Panc1 (cell line): ENCODE data around the gene ENGASE. TPM values are rescaled to one million over a fixed set of nuclear protein-coding genes. Genes with fewer than 3 reads are reported as not detected.

Experiments used
- ATAC-seq: fragments of 200-7000 bp; cut with Tn5 transposase; 2 replicates; pipeline ENCODE4 v1.9.1; 2020; ENCODE audit warnings: mild to moderate bottlenecking, moderate library complexity
- BruUV-seq: library from RNA; stranded (reverse); fragments of 400-500 nt; replicated peaks from 2 replicates; lab custom pipeline; 2021; lab: Mats Ljungman, UMichigan
- CTCF ChIA-PET: fragments of 300-600 bp; sonication (Branson Sonifier 250); formaldehyde crosslinking; loops from one replicate; lab custom pipeline; 2022; ENCODE audit warnings: antibody characterized with exemption; lab: Charles Lee
- POLR2A ChIA-PET: fragments of 300-600 bp; sonication (Branson Sonifier 250); formaldehyde crosslinking; loops from one replicate; lab custom pipeline; 2022; ENCODE audit warnings: antibody characterized with exemption; lab: Charles Lee
- DNase-seq: peaks from one replicate; pipeline ENCODE4 v3.0.0-alpha.2; 2010; ENCODE audit warnings: low read depth, low spot score
- H3K27ac ChIP-seq: 2 replicates; pipeline ENCODE4 v1.5.1; 2011; ENCODE audit warnings: mild to moderate bottlenecking, low read length, inconsistent platforms
- H3K27me3 ChIP-seq: fragments of 200-500 bp; sonication (Bioruptor generic); 2 replicates; pipeline ENCODE4 v1.6.0; 2014; ENCODE audit warnings: low read length, inconsistent platforms; ENCODE audit not compliant: control insufficient read depth, insufficient read depth
- H3K36me3 ChIP-seq: fragments of 200-500 bp; sonication (Bioruptor generic); 2 replicates; pipeline ENCODE4 v1.5.1; 2014; ENCODE audit warnings: inconsistent platforms, mild to moderate bottlenecking, low read length, moderate library complexity; ENCODE audit not compliant: control insufficient read depth, insufficient read depth
- H3K4me1 ChIP-seq: 2 replicates; pipeline ENCODE4 v1.5.1; 2011; ENCODE audit warnings: inconsistent platforms, mild to moderate bottlenecking, low read length, moderate library complexity; ENCODE audit not compliant: control insufficient read depth, insufficient read depth
- H3K4me3 ChIP-seq, 2 experiments: 2 replicates each; pipeline ENCODE4 v1.5.1; 2011 to 2012; ENCODE audit warnings: low read depth in 2 of 2, low read length in 2 of 2, mild to moderate bottlenecking in 2 of 2, inconsistent platforms in 1 of 2, moderate library complexity in 1 of 2
- H3K9me3 ChIP-seq: fragments of 200-500 bp; sonication (Bioruptor generic); 2 replicates; pipeline ENCODE4 v1.5.1; 2014; ENCODE audit warnings: low read depth, mild to moderate bottlenecking, inconsistent platforms, low read length, moderate library complexity; ENCODE audit not compliant: control insufficient read depth, insufficient read depth
- CTCF ChIP-seq: fragments of 450-650 bp; IDR thresholded peaks from 2 replicates; pipeline ENCODE4 v1.5.1; 2017; ENCODE audit warnings: mild to moderate bottlenecking
- POLR2AphosphoS5 ChIP-seq: IDR thresholded peaks from 2 replicates; pipeline ENCODE4 v1.6.1; 2012; ENCODE audit warnings: mild to moderate bottlenecking, low read depth, low read length, moderate library complexity
- SIN3A ChIP-seq: IDR thresholded peaks from 2 replicates; pipeline ENCODE4 v1.6.1; 2012; ENCODE audit warnings: low read depth, mild to moderate bottlenecking, low read length, moderate library complexity, borderline replicate concordance; ENCODE audit not compliant: insufficient read depth
- TCF7L2 ChIP-seq: IDR thresholded peaks from 2 replicates; pipeline ENCODE4 v1.6.1; 2011; ENCODE audit warnings: mild to moderate bottlenecking, low read depth, low read length, inconsistent platforms
- in situ Hi-C: cut with HindIII; loops from 2 replicates; pipeline ENCODE4 v1.10.0; 2016; ENCODE audit warnings: low sequenced_read_pairs, low pct_unique_long_range_greater_than_20kb
- intact Hi-C: fragments of 100-400 bp; cut with micrococcal nuclease; formaldehyde crosslinking; loops from one replicate; pipeline ENCODE4 v1.10.0; 2022; ENCODE audit not compliant: unreplicated experiment
- total RNA-seq: library from RNA; stranded (reverse); gene quantifications from one replicate; pipeline ENCODE4 v1.2.1, GENCODE V29; 2021; ENCODE audit not compliant: unreplicated experiment
- TF ChIP-seq, protein P1 (sequence below), 2 experiments: IDR thresholded peaks; 2 replicates each; pipeline ENCODE4 v1.6.1; 2011 to 2012; ENCODE audit warnings: low read depth in 2 of 2, control low read depth in 1 of 2, low read length in 1 of 2, mild to moderate bottlenecking in 1 of 2, moderate library complexity in 1 of 2; ENCODE audit not compliant: insufficient read depth in 1 of 2

ENGASE gene
- total RNA-seq, 1 experiment from 2014 or later, result 32.3 TPM

DNA sequence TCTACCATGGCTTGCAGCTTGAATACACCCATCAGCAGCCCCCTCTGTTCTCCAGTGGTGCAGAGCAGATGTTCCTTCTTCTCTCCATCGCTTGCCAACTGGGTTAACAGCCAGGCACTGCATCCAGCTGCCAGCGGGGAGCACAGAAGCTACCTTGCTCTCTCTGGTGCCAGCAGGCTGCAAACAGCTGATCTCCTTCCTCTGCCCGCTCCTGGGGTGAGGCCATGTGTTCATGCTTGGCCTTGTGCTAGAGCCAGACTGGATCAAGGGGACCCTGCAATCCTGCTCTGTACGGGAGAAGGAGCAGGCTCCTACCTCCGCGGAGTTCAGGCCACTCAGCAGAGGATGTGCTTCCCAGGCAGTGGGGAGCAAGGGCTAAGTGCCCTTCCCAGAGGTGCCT, 24.1 kb upstream of the ENGASE start:
- no peaks in the 10 kb centered on the region for H3K36me3 ChIP-seq
- no peak overlapping the region for H3K4me3 ChIP-seq
- ATAC-seq, result no peak
- H3K4me1 ChIP-seq, result no peaks in the 10 kb centered on the region
- TF ChIP-seq CTCF, result no peak
- TF ChIP-seq POLR2AphosphoS5, result no peak
- TF ChIP-seq, protein P1, sequence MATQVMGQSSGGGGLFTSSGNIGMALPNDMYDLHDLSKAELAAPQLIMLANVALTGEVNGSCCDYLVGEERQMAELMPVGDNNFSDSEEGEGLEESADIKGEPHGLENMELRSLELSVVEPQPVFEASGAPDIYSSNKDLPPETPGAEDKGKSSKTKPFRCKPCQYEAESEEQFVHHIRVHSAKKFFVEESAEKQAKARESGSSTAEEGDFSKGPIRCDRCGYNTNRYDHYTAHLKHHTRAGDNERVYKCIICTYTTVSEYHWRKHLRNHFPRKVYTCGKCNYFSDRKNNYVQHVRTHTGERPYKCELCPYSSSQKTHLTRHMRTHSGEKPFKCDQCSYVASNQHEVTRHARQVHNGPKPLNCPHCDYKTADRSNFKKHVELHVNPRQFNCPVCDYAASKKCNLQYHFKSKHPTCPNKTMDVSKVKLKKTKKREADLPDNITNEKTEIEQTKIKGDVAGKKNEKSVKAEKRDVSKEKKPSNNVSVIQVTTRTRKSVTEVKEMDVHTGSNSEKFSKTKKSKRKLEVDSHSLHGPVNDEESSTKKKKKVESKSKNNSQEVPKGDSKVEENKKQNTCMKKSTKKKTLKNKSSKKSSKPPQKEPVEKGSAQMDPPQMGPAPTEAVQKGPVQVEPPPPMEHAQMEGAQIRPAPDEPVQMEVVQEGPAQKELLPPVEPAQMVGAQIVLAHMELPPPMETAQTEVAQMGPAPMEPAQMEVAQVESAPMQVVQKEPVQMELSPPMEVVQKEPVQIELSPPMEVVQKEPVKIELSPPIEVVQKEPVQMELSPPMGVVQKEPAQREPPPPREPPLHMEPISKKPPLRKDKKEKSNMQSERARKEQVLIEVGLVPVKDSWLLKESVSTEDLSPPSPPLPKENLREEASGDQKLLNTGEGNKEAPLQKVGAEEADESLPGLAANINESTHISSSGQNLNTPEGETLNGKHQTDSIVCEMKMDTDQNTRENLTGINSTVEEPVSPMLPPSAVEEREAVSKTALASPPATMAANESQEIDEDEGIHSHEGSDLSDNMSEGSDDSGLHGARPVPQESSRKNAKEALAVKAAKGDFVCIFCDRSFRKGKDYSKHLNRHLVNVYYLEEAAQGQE (IDR thresholded peaks at IDR 0.05; ENCODE audit: insufficient read depth in 1 of 2, low read depth in 2 of 2, low read length in 1 of 2), result no peak
- TF ChIP-seq SIN3A, result no peak
- no peak overlapping the region for H3K27ac ChIP-seq
- no TSS peak for BruUV-seq
- H3K9me3 ChIP-seq, result no peaks in the 10 kb centered on the region
- CTCF ChIA-PET, result no interaction called here
- intact Hi-C loops, result no loop called here
- POLR2A ChIA-PET, result no interaction called here
- DNase-seq, result no peak
- in situ Hi-C loops, result no loop called here
- H3K27me3 ChIP-seq, result no peaks in the 10 kb centered on the region

DNA sequence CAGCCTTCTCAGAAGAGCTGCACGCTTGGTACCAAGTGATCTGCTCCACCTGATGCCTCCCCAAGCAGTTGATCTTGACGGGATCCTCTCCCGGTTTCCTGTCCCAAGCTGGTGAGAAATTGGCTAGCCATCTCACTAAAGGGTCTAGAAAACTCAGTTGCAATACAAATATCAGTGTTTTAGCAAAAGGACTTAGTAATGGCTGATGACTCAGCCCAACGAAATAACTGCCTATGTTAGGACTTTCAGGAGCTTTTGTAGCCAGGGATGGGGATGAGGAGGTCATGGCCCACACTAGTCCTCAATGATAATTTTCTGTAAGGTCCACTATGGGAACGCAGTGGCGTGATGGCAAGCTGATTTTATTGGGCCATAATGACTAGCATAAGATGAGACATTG, 23.3 kb upstream of the ENGASE start:
- H3K36me3 ChIP-seq, result no peaks in the 10 kb centered on the region
- no peaks in the 10 kb centered on the region for H3K4me1 ChIP-seq
- H3K4me3 ChIP-seq, result no peak overlapping the region
- intact Hi-C loops, result no loop called here
- no peak for TF ChIP-seq SIN3A
- TF ChIP-seq TCF7L2, result no peak
- TF ChIP-seq, protein P1 (IDR thresholded peaks at IDR 0.05; ENCODE audit: insufficient read depth in 1 of 2, low read depth in 2 of 2, low read length in 1 of 2), result no peak
- no peak for TF ChIP-seq POLR2AphosphoS5
- TF ChIP-seq CTCF, result no peak
- POLR2A ChIA-PET, result no interaction called here
- no peak overlapping the region for H3K27ac ChIP-seq
- CTCF ChIA-PET, result no interaction called here
- H3K9me3 ChIP-seq, result no peaks in the 10 kb centered on the region
- no TSS peak for BruUV-seq
- no peaks in the 10 kb centered on the region for H3K27me3 ChIP-seq
- no peak for ATAC-seq
- DNase-seq, result no peak
- in situ Hi-C loops, result no loop called here
